Neural cell (in vitro differentiated cells): ENCODE data around the gene ANKRD33. TPM values are rescaled to one million over a fixed set of nuclear protein-coding genes. Genes with fewer than 3 reads are reported as not detected.

Experiments used
- H2AFZ ChIP-seq: fragments of 200-600, 300-800 bp; sonication (generic), shearing (Covaris generic); 2 replicates; pipeline ENCODE4 v1.6.0; 2014; ENCODE audit warnings: low read depth, mild to moderate bottlenecking, antibody characterized with exemption, low read length, moderate library complexity
- H3F3A ChIP-seq: fragments of 200-600 bp; shearing (Covaris generic); 2 replicates; pipeline ENCODE4 v1.6.1; 2016; ENCODE audit warnings: mild to moderate bottlenecking, moderate library complexity, mixed read lengths, antibody characterized with exemption, low read length; ENCODE audit not compliant: insufficient read depth, poor library complexity, severe bottlenecking
- H3K27ac ChIP-seq: fragments of 200-600, 300-800 bp; sonication (generic), shearing (Covaris generic); 2 replicates; pipeline ENCODE4 v1.5.1; 2014; ENCODE audit warnings: mild to moderate bottlenecking, low read length, moderate library complexity
- H3K27me3 ChIP-seq: fragments of 300-800, 200-600 bp; sonication (generic), shearing (Covaris generic); 2 replicates; pipeline ENCODE4 v1.6.0; 2014; ENCODE audit warnings: mild to moderate bottlenecking, low read depth, low read length, moderate library complexity; ENCODE audit not compliant: insufficient read depth
- H3K36me3 ChIP-seq: fragments of 300-800, 200-600 bp; sonication (generic), shearing (Covaris generic); 2 replicates; pipeline ENCODE4 v1.5.1; 2014; ENCODE audit warnings: mild to moderate bottlenecking, antibody characterized with exemption, low read length, moderate library complexity; ENCODE audit not compliant: insufficient read depth
- H3K4me2 ChIP-seq: fragments of 300-800, 200-600 bp; sonication (generic), shearing (Covaris generic); 2 replicates; pipeline ENCODE4 v1.6.0; 2014; ENCODE audit warnings: mild to moderate bottlenecking, low read length
- H3K4me3 ChIP-seq: fragments of 300-800, 200-600 bp; sonication (generic), shearing (Covaris generic); 2 replicates; pipeline ENCODE4 v1.5.1; 2014; ENCODE audit warnings: mild to moderate bottlenecking, low read length, moderate library complexity
- H3K79me2 ChIP-seq: fragments of 200-600 bp; shearing (Covaris generic); replicated peaks from 2 replicates; pipeline ENCODE4 v1.6.0; 2014; ENCODE audit warnings: mild to moderate bottlenecking, low read length, moderate library complexity; ENCODE audit not compliant: insufficient read depth
- H3K9ac ChIP-seq: fragments of 300-800, 200-600 bp; sonication (generic), shearing (Covaris generic); 2 replicates; pipeline ENCODE4 v1.6.1; 2016; ENCODE audit warnings: mild to moderate bottlenecking, low read length, mixed read lengths
- H3K9me2 ChIP-seq: fragments of 200-600 bp; shearing (Covaris generic); 2 replicates; pipeline ENCODE4 v1.6.1; 2016; ENCODE audit warnings: mild to moderate bottlenecking, low read length, mixed read lengths; ENCODE audit not compliant: insufficient read depth
- H3K9me3 ChIP-seq: fragments of 200-600, 300-800 bp; sonication (generic), shearing (Covaris generic); 2 replicates; pipeline ENCODE4 v1.6.1; 2016; ENCODE audit warnings: mild to moderate bottlenecking, mixed run types, low read length, moderate library complexity, mixed read lengths
- H4K20me1 ChIP-seq: fragments of 200-600 bp; shearing (Covaris generic); 2 replicates; pipeline ENCODE4 v1.6.1; 2016; ENCODE audit warnings: mild to moderate bottlenecking, mixed run types; ENCODE audit not compliant: insufficient read depth
- EP300 ChIP-seq: fragments of 450-650 bp; conservative IDR thresholded peaks from 2 replicates; pipeline ENCODE4 v1.6.1; 2014; ENCODE audit warnings: antibody characterized with exemption, mild to moderate bottlenecking, moderate library complexity; ENCODE audit not compliant: poor library complexity, severe bottlenecking
- EZH2 ChIP-seq: fragments of 200-600, 300-800 bp; shearing (Covaris generic), sonication (generic); IDR thresholded peaks from 2 replicates; pipeline ENCODE4 v1.6.1; 2014; ENCODE audit warnings: antibody characterized with exemption, low read length, borderline replicate concordance, mild to moderate bottlenecking; ENCODE audit not compliant: insufficient read depth, poor library complexity, severe bottlenecking
- MXI1 ChIP-seq: fragments of 450-650 bp; conservative IDR thresholded peaks from 2 replicates; pipeline ENCODE4 v1.6.1; 2014; ENCODE audit warnings: antibody characterized with exemption, mild to moderate bottlenecking; ENCODE audit not compliant: poor library complexity, severe bottlenecking
- POLR2AphosphoS5 ChIP-seq: IDR thresholded peaks from 2 replicates; pipeline ENCODE4 v1.6.1; 2012
- RAD21 ChIP-seq: fragments of 450-650 bp; conservative IDR thresholded peaks from 2 replicates; pipeline ENCODE4 v1.6.1; 2014; ENCODE audit warnings: antibody characterized with exemption, mild to moderate bottlenecking, moderate library complexity
- SMC3 ChIP-seq: fragments of 450-650 bp; conservative IDR thresholded peaks from 2 replicates; pipeline ENCODE4 v1.6.1; 2014; ENCODE audit warnings: antibody characterized with exemption, mild to moderate bottlenecking, moderate library complexity; ENCODE audit not compliant: poor library complexity
- TAF1 ChIP-seq: IDR thresholded peaks from 2 replicates; pipeline ENCODE4 v1.6.1; 2012; ENCODE audit warnings: low read depth
- polyA plus RNA-seq: library from polyadenylated mRNA; depleted of rRNA; stranded (reverse); fragments of >200 nt; gene quantifications from 2 replicates; pipeline ENCODE4 v1.2.3, GENCODE V29; 2014
- TF ChIP-seq, protein P1 (sequence below): IDR thresholded peaks from 2 replicates; pipeline ENCODE4 v1.6.1; 2012; ENCODE audit warnings: borderline replicate concordance
- TF ChIP-seq, protein P2 (sequence below): fragments of 450-650 bp; IDR thresholded peaks from 2 replicates; pipeline ENCODE4 v1.5.1; 2014; ENCODE audit warnings: antibody characterized with exemption, mild to moderate bottlenecking, moderate library complexity; ENCODE audit not compliant: poor library complexity, severe bottlenecking

ANKRD33 gene
- polyA plus RNA-seq, 1 donor from 2014 or later, result not detected

DNA sequence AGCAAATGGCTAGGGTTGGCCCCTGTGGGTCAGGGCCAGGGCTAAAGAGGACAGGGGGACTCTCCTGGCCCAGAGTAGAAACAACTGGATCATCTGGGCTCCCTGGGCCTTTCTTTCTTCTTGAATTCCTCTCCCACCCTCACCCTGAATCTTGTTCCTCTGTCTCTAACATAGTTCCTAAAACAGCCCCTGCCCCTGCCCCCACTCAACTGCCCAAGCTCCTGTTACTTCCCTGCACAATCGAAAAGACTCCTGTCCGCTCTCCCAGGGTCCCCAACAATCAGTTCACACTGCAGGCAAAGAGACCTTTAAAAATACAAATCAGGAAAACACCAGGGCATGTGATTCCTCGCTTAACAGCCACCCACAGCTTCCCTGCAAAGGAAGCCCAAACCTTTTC lies 18.0 kb upstream of the ANKRD33 start:
- TF ChIP-seq, protein P1, sequence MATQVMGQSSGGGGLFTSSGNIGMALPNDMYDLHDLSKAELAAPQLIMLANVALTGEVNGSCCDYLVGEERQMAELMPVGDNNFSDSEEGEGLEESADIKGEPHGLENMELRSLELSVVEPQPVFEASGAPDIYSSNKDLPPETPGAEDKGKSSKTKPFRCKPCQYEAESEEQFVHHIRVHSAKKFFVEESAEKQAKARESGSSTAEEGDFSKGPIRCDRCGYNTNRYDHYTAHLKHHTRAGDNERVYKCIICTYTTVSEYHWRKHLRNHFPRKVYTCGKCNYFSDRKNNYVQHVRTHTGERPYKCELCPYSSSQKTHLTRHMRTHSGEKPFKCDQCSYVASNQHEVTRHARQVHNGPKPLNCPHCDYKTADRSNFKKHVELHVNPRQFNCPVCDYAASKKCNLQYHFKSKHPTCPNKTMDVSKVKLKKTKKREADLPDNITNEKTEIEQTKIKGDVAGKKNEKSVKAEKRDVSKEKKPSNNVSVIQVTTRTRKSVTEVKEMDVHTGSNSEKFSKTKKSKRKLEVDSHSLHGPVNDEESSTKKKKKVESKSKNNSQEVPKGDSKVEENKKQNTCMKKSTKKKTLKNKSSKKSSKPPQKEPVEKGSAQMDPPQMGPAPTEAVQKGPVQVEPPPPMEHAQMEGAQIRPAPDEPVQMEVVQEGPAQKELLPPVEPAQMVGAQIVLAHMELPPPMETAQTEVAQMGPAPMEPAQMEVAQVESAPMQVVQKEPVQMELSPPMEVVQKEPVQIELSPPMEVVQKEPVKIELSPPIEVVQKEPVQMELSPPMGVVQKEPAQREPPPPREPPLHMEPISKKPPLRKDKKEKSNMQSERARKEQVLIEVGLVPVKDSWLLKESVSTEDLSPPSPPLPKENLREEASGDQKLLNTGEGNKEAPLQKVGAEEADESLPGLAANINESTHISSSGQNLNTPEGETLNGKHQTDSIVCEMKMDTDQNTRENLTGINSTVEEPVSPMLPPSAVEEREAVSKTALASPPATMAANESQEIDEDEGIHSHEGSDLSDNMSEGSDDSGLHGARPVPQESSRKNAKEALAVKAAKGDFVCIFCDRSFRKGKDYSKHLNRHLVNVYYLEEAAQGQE, result no peak
- TF ChIP-seq, protein P2, sequence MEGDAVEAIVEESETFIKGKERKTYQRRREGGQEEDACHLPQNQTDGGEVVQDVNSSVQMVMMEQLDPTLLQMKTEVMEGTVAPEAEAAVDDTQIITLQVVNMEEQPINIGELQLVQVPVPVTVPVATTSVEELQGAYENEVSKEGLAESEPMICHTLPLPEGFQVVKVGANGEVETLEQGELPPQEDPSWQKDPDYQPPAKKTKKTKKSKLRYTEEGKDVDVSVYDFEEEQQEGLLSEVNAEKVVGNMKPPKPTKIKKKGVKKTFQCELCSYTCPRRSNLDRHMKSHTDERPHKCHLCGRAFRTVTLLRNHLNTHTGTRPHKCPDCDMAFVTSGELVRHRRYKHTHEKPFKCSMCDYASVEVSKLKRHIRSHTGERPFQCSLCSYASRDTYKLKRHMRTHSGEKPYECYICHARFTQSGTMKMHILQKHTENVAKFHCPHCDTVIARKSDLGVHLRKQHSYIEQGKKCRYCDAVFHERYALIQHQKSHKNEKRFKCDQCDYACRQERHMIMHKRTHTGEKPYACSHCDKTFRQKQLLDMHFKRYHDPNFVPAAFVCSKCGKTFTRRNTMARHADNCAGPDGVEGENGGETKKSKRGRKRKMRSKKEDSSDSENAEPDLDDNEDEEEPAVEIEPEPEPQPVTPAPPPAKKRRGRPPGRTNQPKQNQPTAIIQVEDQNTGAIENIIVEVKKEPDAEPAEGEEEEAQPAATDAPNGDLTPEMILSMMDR, result no peak
- TF ChIP-seq MXI1 (no peak), TAF1 (no peak), POLR2AphosphoS5 (no peak), RAD21 (no peak), EZH2 (no peak)
- Histone ChIP-seq H3K9me2 (no peaks in the 10 kb centered on the region), H3K36me3 (no peaks in the 10 kb centered on the region), H3K79me2 (no peaks in the 10 kb centered on the region), H3F3A (no peaks in the 10 kb centered on the region), H3K4me3 (no peak overlapping the region), H3K27me3 (peaks cover 16% of the 10 kb centered on the region), H3K9ac (no peak overlapping the region), H4K20me1 (no peaks in the 10 kb centered on the region), H3K9me3 (no peaks in the 10 kb centered on the region), H3K27ac (no peak overlapping the region), H2AFZ (no peak overlapping the region), H3K4me2 (no peak overlapping the region)

DNA sequence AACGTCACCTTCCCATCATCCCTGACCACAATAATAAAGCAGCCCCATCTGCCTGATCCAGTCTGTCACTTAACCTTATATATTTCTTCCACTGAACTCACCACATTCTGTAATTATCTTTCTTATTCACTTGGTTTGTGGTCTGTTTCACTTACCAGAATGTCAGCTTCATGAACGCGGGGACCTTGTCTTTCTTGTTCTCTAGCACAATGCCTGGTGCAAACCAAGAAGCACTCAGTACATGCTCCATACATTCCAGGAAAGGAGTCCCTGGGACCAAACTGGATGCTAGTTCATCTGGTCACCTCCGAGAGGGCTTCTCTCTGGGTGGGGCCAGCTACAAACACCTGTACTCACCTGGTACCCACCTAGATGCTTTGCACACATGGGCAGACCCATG lies 17.4 kb upstream of the ANKRD33 start:
- Histone ChIP-seq H3K36me3 (no peaks in the 10 kb centered on the region), H3K27ac (no peak overlapping the region), H4K20me1 (no peaks in the 10 kb centered on the region), H3K79me2 (no peaks in the 10 kb centered on the region), H3K27me3 (peaks cover 16% of the 10 kb centered on the region), H3K4me2 (no peak overlapping the region), H3K4me3 (no peak overlapping the region), H3F3A (no peaks in the 10 kb centered on the region), H2AFZ (no peak overlapping the region), H3K9ac (no peak overlapping the region), H3K9me3 (no peaks in the 10 kb centered on the region), H3K9me2 (no peaks in the 10 kb centered on the region)
- no peak for TF ChIP-seq EP300
- TF ChIP-seq SMC3, result no peak
- TF ChIP-seq TAF1, result no peak
- TF ChIP-seq, protein P2, result no peak
- no peak for TF ChIP-seq MXI1
- no peak for TF ChIP-seq RAD21
- TF ChIP-seq EZH2, result no peak
- TF ChIP-seq, protein P1, result no peak
- TF ChIP-seq POLR2AphosphoS5, result no peak
